ENCODE data around the gene MAP3K7. TPM values are rescaled to one million over a fixed set of nuclear protein-coding genes. Genes with fewer than 3 reads are reported as not detected.
"Not testable (repeated sequence)": the region's sequence is repeated elsewhere in the genome, so short reads cannot be mapped to it uniquely, and the experiment has no call there.

The MAP3K7 gene
- total RNA-seq, 1 experiment from 2014 or later = 10.9 TPM

DNA sequence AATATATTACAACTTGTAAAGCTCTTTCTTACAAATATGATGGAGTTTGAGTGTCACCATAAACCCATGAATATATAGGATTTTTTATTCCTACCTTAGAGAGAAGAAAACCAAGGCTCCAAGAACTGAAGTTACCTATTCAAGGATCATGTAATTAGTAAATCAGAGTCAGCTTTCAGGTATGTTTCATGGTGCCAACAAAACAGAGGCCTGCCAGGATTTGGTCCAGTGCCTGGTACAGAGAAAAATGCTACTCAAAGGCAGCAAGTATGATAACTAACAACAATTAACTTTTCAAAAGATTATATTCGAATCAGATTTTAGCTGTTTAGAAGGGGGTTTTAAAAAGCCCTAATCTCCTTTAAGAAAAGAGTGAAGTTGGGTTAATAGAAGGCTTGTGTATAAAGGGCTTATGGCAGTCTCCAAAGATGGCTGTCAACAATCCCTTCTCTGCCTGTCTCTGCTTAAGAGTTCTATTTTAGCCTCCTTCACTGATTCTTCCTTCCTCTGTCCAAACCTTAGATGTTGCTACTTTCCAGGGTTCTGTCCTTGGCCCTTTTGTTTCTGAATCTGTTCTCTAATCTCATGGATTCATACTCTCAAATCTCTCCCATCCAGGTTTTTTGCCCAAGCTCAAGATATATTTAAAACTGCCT, 7.8 kb downstream of the MAP3K7 start:
- no peak for DNase-seq (ENCODE audit: low spot score)

DNA sequence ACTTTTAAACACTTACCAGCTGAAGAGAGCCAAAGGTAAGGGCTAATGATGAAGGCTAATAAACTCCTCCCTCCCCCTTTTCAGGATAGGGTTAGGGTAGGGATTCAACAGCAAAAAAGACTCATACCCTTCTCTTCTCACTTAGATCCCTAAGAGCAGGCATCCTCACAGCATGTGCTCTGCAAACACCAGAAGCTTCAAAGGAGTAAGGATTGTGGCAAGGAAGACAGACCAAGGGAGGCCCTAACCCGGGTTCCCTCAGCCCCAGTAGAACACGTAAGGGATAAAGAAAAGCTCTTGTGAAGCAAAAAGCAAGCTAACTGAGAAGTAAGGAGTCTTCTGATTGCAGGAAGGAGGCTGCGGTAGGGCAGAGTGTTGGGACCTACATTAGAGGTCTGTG, 11.6 kb downstream of the MAP3K7 start:
- DNase-seq (ENCODE audit: low spot score) = no peak

- no peak for DNase-seq (ENCODE audit: low spot score)
Measured at GRCh38 chr6:90574610-90575009, 12.3 kb downstream of the MAP3K7 start.

- no peak for DNase-seq (ENCODE audit: low spot score)
Measured at GRCh38 chr6:90573624-90574023, 13.2 kb downstream of the MAP3K7 start.

DNA sequence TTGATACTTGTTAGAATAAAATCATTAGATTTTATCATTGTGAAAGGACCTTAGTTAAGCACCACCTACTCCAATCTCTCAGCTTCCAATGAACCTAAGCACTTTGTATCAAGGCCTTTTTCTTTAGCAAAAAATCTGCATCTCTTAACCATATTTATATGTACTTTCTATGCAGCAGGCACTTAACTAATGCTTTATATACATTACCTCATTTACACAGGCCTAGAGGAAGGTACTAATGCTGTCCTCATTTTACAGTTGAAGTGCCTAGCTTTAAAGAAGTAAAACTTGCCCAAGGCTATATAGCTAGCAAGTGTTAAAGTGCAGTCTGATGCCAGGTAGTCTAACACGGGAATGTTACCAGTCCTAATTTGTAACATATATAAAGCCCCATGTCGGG, 14.0 kb downstream of the MAP3K7 start:
- no peak for DNase-seq (ENCODE audit: low spot score)

GRCh38 chr6:90569223-90569622, 17.6 kb downstream of the MAP3K7 start:
- no peak for DNase-seq (ENCODE audit: low spot score)

DNA sequence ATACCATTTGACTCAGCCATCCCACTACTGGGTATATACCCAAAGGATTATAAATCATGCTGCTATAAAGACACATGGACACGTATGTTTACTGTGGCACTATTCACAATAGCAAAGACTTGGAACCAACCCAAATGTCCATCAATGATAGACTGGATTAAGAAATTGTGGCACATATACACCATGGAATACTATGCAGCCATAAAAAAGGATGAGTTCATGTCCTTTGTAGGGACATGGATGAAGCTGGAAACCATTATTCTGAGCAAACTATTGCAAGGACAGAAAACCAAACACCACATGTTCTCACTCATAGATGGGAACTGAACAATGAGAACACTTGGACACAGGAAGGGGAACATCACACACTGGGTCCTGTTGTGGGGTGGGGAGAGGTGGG, 19.2 kb downstream of the MAP3K7 start:
- DNase-seq (ENCODE audit: low spot score) = not testable (repeated sequence)

DNA sequence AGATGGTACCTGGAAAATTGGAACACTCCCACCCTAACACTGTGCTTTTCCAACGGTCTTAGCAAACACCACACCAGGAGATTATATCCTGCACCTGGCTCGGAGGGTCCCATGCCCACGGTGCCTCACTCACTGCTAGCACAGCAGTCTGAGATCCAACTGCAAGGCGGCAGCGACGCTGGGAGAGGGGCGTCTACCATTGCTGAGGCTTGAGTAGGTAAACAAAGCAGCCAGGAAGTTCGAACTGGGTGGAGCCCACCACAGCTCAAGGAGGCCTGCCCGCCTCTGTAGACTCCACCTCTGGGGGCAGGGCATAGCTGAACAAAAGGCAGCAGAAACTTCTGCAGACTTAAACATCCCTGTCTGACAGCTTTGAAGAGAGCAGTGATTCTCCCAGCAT, 24.5 kb downstream of the MAP3K7 start:
- DNase-seq (ENCODE audit: low spot score) = not testable (repeated sequence)

GRCh38 chr6:90559931-90560330, 26.9 kb downstream of the MAP3K7 start:
- DNase-seq (ENCODE audit: low spot score) = no peak

DNA sequence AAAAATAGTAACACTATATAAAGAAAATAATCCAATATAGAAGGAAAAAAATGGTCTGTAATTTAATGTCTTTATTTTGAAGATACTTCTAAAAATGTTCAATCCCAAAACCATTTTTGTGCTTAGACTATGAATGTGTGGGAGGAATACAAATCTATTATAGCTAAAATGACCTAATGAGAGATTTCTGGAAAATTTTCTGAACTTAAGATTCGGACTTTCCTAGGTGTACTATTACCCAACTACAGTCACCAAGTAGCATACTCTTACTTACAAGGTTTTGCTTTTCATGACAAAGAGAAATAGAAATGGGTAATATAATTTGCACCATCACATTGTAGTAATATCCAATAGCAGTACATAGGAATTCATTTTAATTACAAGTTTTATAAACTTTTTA, 29.9 kb downstream of the MAP3K7 start:
- no peak for DNase-seq (ENCODE audit: low spot score)

GRCh38 chr6:90547991-90548390, 38.9 kb downstream of the MAP3K7 start:
- DNase-seq (ENCODE audit: low spot score) = no peak

GRCh38 chr6:90547079-90547478, 39.8 kb downstream of the MAP3K7 start:
- DNase-seq (ENCODE audit: low spot score) = no peak

DNA sequence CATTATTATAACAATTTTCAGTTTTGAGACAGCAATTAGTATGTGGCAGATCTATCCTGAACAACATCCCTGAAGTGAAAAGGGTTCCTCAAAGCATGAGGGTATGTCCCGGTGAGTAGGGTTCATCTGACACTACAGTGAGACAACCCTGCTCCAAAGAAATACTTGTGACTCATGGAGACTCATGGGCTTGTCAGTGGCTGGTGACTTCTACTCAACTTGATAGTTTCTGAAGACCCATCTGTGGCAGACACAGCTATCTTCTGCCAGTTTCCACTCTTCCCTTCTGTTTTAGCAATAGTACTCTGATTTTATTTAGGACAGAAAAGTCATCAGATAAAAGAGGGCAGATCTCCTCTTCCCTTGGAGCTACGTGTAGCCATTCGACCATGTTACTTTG, 41.4 kb downstream of the MAP3K7 start:
- no peak for DNase-seq (ENCODE audit: low spot score)

- no peak for DNase-seq (ENCODE audit: low spot score)
Measured at GRCh38 chr6:90544741-90545140, 42.1 kb downstream of the MAP3K7 start.

DNA sequence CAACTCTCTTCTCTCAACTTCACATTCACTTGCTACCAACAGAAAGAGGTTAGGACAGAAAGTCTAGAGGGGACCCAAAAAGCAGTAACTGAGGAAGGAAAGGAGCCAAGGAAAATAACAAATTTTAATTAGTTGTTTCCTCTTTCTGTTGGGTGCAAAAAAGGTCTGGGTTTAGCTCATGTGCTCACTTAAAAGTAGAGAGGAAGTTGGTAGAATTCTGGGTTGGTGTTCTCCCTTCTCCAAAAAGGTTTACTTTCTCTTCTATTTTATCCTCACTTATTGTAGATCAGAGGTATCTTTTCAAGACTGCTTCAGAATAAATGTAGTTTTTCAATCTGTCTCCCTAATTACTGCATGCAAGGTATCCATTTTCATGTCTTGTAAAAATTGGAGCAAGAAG, 42.8 kb downstream of the MAP3K7 start:
- DNase-seq (ENCODE audit: low spot score) = no peak

DNA sequence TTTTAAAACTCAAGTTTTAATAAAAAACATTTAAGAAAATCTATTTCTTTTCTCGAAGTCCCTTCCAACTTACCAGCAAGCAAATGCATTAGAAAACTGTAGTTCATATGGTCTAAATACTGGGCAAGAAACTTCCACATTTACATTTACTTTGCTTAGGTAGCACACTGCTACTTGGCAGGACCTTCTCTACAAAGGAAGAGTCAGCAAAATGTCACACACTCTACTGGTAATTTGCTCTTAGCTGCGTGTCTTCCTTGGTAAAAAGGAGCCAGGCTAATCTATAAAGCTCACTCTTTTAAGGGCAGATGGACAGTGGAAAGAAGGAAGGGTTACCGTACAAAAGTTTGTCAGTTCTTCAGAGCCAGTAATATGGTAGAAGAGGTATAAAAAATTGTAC, 45.7 kb downstream of the MAP3K7 start:
- no peak for DNase-seq (ENCODE audit: low spot score)

DNA sequence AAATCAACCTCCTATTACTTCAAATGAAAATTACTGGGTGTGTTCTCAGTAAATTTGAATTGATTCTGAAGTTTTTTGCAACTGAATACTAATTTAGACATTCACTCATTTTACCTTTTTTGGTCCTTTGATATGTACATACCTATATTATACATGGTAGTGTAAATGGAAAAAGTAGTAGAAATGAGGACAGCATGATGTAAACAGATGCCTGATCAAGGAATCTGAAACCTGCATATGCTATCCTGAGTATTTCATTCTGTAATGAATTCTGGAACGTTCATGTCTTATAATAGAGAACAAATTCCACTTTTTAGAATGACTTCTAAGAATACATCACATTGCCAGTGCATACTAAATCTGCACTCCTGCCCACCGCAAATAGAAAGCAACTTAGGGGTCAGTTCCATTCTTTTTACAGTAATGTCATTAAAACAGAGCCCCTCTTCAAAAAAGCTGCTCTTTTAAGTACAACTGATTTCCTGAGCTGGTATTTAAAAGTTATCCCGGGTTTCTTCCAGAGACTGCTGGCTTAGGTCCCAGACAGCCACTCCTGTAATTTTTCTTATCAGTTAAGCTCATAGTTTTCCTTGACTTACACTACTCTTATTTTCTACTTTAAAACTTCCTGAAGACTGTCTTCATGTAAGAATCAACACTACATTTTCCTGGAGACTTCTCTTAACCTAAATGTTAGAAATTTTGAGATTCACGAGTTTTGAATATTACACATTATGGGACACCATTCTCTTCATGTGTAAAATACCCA, 48.4 kb downstream of the MAP3K7 start:
- DNase-seq (ENCODE audit: low spot score) = no peak

GRCh38 chr6:90537723-90538258, 49.1 kb downstream of the MAP3K7 start:
- no peak for DNase-seq (ENCODE audit: low spot score)

DNA sequence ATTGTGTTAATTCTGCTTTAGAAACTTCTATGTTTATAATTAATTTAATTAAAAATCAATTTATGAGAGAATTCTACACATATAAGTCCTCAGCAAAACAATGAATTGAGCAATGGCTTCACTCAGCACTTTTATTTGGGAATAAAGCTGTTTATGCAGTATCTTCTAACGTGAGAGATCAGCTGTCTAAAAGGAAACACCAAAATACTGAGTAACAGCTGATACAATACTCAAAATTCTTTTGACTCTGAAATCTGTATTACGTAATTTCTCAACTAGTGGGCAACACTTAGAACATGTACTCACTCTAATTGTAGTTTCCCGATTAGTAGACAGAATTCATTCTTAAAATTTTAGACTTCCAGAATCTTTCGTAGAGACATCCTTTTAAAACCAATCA, 49.8 kb downstream of the MAP3K7 start:
- no peak for DNase-seq (ENCODE audit: low spot score)

- no peak for DNase-seq (ENCODE audit: low spot score)
Measured at GRCh38 chr6:90536520-90536919, 50.4 kb downstream of the MAP3K7 start.

GRCh38 chr6:90534337-90535025, 52.4 kb downstream of the MAP3K7 start:
- no peak for DNase-seq (ENCODE audit: low spot score)

- DNase-seq (ENCODE audit: low spot score) = no peak
Measured at GRCh38 chr6:90533615-90534336, 53.1 kb downstream of the MAP3K7 start.
